ENCODE results near the gene LRIG1. TPM values are rescaled to one million over a fixed set of nuclear protein-coding genes. Genes with fewer than 3 reads are reported as not detected.

Gene LRIG1
- total and polyA plus RNA-seq, 2 donors from 2014 or later: 8.2 to 20.6 TPM

GRCh38 chr3:66435989-66436388 is 64.8 kb downstream of the LRIG1 start:
- H3K27me3 ChIP-seq (ENCODE audit: control insufficient read depth, insufficient read depth, low read length): no peaks in the 10 kb centered on the region
- no peaks in the 10 kb centered on the region for H3K9me3 ChIP-seq (ENCODE audit: control insufficient read depth in 2 of 3, insufficient read depth in 1 of 3, low read length in 3 of 3)
- no peaks in the 10 kb centered on the region for H3K4me1 ChIP-seq (ENCODE audit: control insufficient read depth in 2 of 3, insufficient read depth in 2 of 3, low read depth in 1 of 3, low read length in 3 of 3)
- no peak for TF ChIP-seq CTCF (IDR thresholded peaks at IDR 0.05; ENCODE audit: borderline replicate concordance, extremely low read depth, insufficient read depth)
- H3K27ac ChIP-seq (ENCODE audit: low read depth in 2 of 2, low read length in 2 of 2): no peak overlapping the region
- H3K4me3 ChIP-seq (ENCODE audit: low read length in 3 of 3): no peak overlapping the region
- DNase-seq (no peak), FAIRE-seq (no peak)
- no peaks in the 10 kb centered on the region for H3K36me3 ChIP-seq (ENCODE audit: control insufficient read depth in 2 of 3, insufficient read depth in 3 of 3, low read length in 3 of 3)
- intact Hi-C loops (cut with DNase I): no loop called here
- no peak overlapping the region for H3K9ac ChIP-seq (ENCODE audit: low read length in 3 of 3)

- H3K9ac ChIP-seq (ENCODE audit: low read length in 3 of 3): no peak overlapping the region
- DNase-seq (no peak), FAIRE-seq (no peak)
- intact Hi-C loops (cut with DNase I): no loop called here
- no peak for TF ChIP-seq CTCF (IDR thresholded peaks at IDR 0.05; ENCODE audit: borderline replicate concordance, extremely low read depth, insufficient read depth)
- H3K27me3 ChIP-seq (ENCODE audit: control insufficient read depth, insufficient read depth, low read length): no peaks in the 10 kb centered on the region
- H3K36me3 ChIP-seq (ENCODE audit: control insufficient read depth in 2 of 3, insufficient read depth in 3 of 3, low read length in 3 of 3): no peaks in the 10 kb centered on the region
- H3K4me1 ChIP-seq (ENCODE audit: control insufficient read depth in 2 of 3, insufficient read depth in 2 of 3, low read depth in 1 of 3, low read length in 3 of 3): no peaks in the 10 kb centered on the region
- H3K9me3 ChIP-seq (ENCODE audit: control insufficient read depth in 2 of 3, insufficient read depth in 1 of 3, low read length in 3 of 3): no peaks in the 10 kb centered on the region
- H3K27ac ChIP-seq (ENCODE audit: low read depth in 2 of 2, low read length in 2 of 2): no peak overlapping the region
- H3K4me3 ChIP-seq (ENCODE audit: low read length in 3 of 3): no peak overlapping the region
Measured at GRCh38 chr3:66434726-66435125, 66.1 kb downstream of the LRIG1 start.

- no peak overlapping the region for H3K9ac ChIP-seq (ENCODE audit: low read length in 3 of 3)
- no peak overlapping the region for H3K4me3 ChIP-seq (ENCODE audit: low read length in 3 of 3)
- TF ChIP-seq CTCF (IDR thresholded peaks at IDR 0.05; ENCODE audit: borderline replicate concordance, extremely low read depth, insufficient read depth): no peak
- H3K27me3 ChIP-seq (ENCODE audit: control insufficient read depth, insufficient read depth, low read length): no peaks in the 10 kb centered on the region
- FAIRE-seq (no peak), DNase-seq (no peak)
- no peaks in the 10 kb centered on the region for H3K9me3 ChIP-seq (ENCODE audit: control insufficient read depth in 2 of 3, insufficient read depth in 1 of 3, low read length in 3 of 3)
- H3K36me3 ChIP-seq (ENCODE audit: control insufficient read depth in 2 of 3, insufficient read depth in 3 of 3, low read length in 3 of 3): no peaks in the 10 kb centered on the region
- peaks cover 0 to 8% (median 5%) of the 10 kb centered on the region in 3 donors for H3K4me1 ChIP-seq (ENCODE audit: control insufficient read depth in 2 of 3, insufficient read depth in 2 of 3, low read depth in 1 of 3, low read length in 3 of 3)
- no peak overlapping the region for H3K27ac ChIP-seq (ENCODE audit: low read depth in 2 of 2, low read length in 2 of 2)
- intact Hi-C loops (cut with DNase I): no loop called here
Measured at GRCh38 chr3:66433522-66433782, 67.4 kb downstream of the LRIG1 start.

GRCh38 chr3:66432767-66433521 is 67.9 kb downstream of the LRIG1 start:
- intact Hi-C loops (cut with DNase I): no loop called here
- peaks cover 0 to 8% (median 5%) of the 10 kb centered on the region in 3 donors for H3K4me1 ChIP-seq (ENCODE audit: control insufficient read depth in 2 of 3, insufficient read depth in 2 of 3, low read depth in 1 of 3, low read length in 3 of 3)
- no peaks in the 10 kb centered on the region for H3K27me3 ChIP-seq (ENCODE audit: control insufficient read depth, insufficient read depth, low read length)
- no peak for TF ChIP-seq CTCF (IDR thresholded peaks at IDR 0.05; ENCODE audit: borderline replicate concordance, extremely low read depth, insufficient read depth)
- H3K36me3 ChIP-seq (ENCODE audit: control insufficient read depth in 2 of 3, insufficient read depth in 3 of 3, low read length in 3 of 3): no peaks in the 10 kb centered on the region
- no peak overlapping the region for H3K9ac ChIP-seq (ENCODE audit: low read length in 3 of 3)
- DNase-seq (no peak), FAIRE-seq (no peak)
- H3K4me3 ChIP-seq (ENCODE audit: low read length in 3 of 3): no peak overlapping the region
- H3K27ac ChIP-seq (ENCODE audit: low read depth in 2 of 2, low read length in 2 of 2): no peak overlapping the region
- H3K9me3 ChIP-seq (ENCODE audit: control insufficient read depth in 2 of 3, insufficient read depth in 1 of 3, low read length in 3 of 3): no peaks in the 10 kb centered on the region
